CD4-positive, alpha-beta T cell treated with Interleukin-4 for 4 hours (primary cell): Measurements from ENCODE around the gene F8.

ENCODE experiments used
- DNase-seq: peaks from one replicate; pipeline ENCODE4 v3.0.0-alpha.2; 2020

Gene F8

GRCh38 chrX:154812341-154813101 lies 210.0 kb downstream of the F8 start:
- no peak for DNase-seq

GRCh38 chrX:154809939-154810665 lies 212.4 kb downstream of the F8 start:
- DNase-seq: peak; percentile 21

GRCh38 chrX:154806837-154807501 lies 215.6 kb downstream of the F8 start:
- no peak for DNase-seq

- DNase-seq: no peak
These were observed 216.8 kb downstream of the F8 start for GRCh38 chrX:154805696-154806091.

- DNase-seq: peak; percentile 57
These were observed 217.4 kb downstream of the F8 start, which contains the start of gene MPP1 for GRCh38 chrX:154804957-154805695. TSS of gene MPP1 (minus strand) at chrX:154805485. CDS start at chrX:154805373, 112 bp downstream.

GRCh38 chrX:154804261-154804956 lies 218.1 kb downstream of the F8 start:
- DNase-seq: no peak

GRCh38 chrX:154802947-154803346 lies 219.6 kb downstream of the F8 start:
- no peak for DNase-seq

- no peak for DNase-seq
These were observed 221.9 kb downstream of the F8 start for GRCh38 chrX:154800478-154801210.

- DNase-seq: no peak
These were observed 222.8 kb downstream of the F8 start for GRCh38 chrX:154799556-154800348.

- no peak for DNase-seq
These were observed 225.5 kb downstream of the F8 start for GRCh38 chrX:154797006-154797405.

- DNase-seq: no peak
These were observed 227.5 kb downstream of the F8 start for GRCh38 chrX:154795016-154795415.

- DNase-seq: no peak
These were observed 229.3 kb downstream of the F8 start for GRCh38 chrX:154793084-154793795.

GRCh38 chrX:154791939-154792338 lies 230.6 kb downstream of the F8 start:
- no peak for DNase-seq

- no peak for DNase-seq
These were observed 231.1 kb downstream of the F8 start for GRCh38 chrX:154791467-154791866.
